Measurements from ENCODE around the gene CD82.

The CD82 gene

DNA sequence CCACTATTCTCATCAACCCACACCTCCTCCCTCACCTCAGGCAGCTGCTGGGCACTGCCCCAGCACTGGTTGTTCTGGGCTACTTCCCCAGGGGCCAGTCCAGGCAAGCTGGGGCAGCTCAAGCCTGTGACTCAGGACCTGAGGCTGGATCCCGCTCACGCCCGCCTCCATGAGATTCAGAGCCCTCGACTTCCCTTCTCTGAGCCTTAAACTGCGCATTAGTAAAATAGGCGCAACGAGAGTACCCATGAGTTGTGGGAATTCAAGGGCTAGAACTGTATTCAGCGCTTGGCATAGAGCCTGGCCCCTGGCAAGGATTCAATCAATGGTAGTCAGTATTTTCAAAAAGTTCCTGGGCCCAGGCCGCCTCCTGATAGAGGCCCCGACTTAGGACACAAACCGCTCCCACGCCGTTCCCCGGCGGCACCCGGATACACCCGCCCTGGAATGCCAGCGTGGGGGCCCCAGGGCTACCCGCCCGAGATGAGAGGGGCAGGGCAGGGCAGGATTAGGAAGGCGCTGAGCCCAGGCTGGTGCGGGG, 723 bp upstream of the CD82 start:
- peak overlapping the region; percentile 85 to 90 for H3K4me3 ChIP-seq (ENCODE audit: low read depth in 1 of 2, low read length in 1 of 2)
- TF ChIP-seq, protein P1, sequence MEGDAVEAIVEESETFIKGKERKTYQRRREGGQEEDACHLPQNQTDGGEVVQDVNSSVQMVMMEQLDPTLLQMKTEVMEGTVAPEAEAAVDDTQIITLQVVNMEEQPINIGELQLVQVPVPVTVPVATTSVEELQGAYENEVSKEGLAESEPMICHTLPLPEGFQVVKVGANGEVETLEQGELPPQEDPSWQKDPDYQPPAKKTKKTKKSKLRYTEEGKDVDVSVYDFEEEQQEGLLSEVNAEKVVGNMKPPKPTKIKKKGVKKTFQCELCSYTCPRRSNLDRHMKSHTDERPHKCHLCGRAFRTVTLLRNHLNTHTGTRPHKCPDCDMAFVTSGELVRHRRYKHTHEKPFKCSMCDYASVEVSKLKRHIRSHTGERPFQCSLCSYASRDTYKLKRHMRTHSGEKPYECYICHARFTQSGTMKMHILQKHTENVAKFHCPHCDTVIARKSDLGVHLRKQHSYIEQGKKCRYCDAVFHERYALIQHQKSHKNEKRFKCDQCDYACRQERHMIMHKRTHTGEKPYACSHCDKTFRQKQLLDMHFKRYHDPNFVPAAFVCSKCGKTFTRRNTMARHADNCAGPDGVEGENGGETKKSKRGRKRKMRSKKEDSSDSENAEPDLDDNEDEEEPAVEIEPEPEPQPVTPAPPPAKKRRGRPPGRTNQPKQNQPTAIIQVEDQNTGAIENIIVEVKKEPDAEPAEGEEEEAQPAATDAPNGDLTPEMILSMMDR (IDR thresholded peaks at IDR 0.05), result no peak
- H3K4me1 ChIP-seq (ENCODE audit: control insufficient read depth in 1 of 2, insufficient read depth in 1 of 2, low read depth in 1 of 2, low read length in 1 of 2), result peaks cover 49 to 53% of the 10 kb centered on the region in 2 experiments
- no peaks in the 10 kb centered on the region for H3K36me3 ChIP-seq
- peak overlapping the region; percentile 99 for H3K27ac ChIP-seq
- H3K27me3 ChIP-seq, result no peaks in the 10 kb centered on the region
- H3K9me3 ChIP-seq, result no peaks in the 10 kb centered on the region

DNA sequence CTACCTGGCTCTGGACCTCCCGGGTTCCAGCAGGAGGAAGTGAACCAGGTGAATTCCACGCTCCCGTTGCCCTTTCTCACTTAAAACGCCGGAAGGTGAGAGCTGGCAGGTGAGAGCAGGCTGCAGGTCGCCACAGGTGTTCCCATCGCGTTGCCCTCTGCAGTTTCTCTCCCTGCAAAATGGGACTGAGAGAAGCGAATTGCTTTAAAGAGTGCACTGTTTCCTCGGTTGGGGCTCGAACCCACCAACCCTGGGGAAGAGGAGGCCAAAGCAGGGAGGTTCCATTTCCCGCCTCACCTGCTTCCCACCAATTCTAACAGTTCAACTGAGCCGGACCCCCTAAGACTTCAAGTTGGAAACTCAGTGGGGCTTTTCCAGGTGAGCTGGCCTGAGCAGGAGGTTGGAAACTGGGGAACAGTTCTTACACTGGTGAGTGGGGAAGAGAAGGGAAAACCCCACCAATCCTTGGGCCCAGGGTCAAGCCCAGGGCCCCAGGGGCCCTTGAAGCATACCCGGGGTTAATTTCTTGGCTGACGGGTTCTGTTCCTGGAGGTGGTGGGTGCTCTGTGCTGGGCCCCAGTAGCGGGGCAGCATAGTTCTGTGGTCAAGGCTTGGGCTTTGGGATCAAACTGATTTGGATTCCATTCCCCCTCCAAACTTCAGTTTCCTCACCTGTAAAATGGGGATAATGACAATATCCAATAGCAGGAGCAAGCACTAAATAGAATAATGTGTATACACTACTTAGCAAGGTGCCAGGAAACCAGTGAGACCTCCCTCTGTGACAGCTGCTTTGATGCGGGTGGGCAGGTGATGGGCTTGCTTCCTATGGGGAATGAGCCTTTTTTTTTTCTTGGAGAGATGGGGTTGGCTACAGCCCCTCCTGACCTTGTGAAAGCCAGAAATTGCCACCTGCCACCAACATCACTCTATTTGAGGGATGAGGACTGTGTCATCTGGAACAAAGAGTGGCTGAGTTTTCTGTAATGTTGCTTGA, 788 bp downstream of the CD82 start:
- TF ChIP-seq, protein P1 (IDR thresholded peaks at IDR 0.05), result no peak
- H3K4me3 ChIP-seq (ENCODE audit: low read depth in 1 of 2, low read length in 1 of 2), result peak overlapping the region; percentile 85 to 90
- H3K27ac ChIP-seq, result peak overlapping the region; percentile 99

GRCh38 chr11:44566952-44567875, 1.8 kb downstream of the CD82 start:
- peak overlapping the region; percentile 85 to 90 for H3K4me3 ChIP-seq (ENCODE audit: low read depth in 1 of 2, low read length in 1 of 2)
- H3K27ac ChIP-seq, result peak overlapping the region; percentile 99
- no peaks in the 10 kb centered on the region for H3K36me3 ChIP-seq
- TF ChIP-seq, protein P1 (IDR thresholded peaks at IDR 0.05), result no peak
- H3K27me3 ChIP-seq, result no peaks in the 10 kb centered on the region
- no peaks in the 10 kb centered on the region for H3K9me3 ChIP-seq
- peaks cover 73 to 78% of the 10 kb centered on the region in 2 experiments for H3K4me1 ChIP-seq (ENCODE audit: control insufficient read depth in 1 of 2, insufficient read depth in 1 of 2, low read depth in 1 of 2, low read length in 1 of 2)

More for the DNA sequence above, 788 bp downstream of the CD82 start:
- Histone ChIP-seq H3K9me3 (no peaks in the 10 kb centered on the region), H3K4me1 (ENCODE audit: control insufficient read depth in 1 of 2, insufficient read depth in 1 of 2, low read depth in 1 of 2, low read length in 1 of 2) (peaks cover 63 to 68% of the 10 kb centered on the region in 2 experiments), H3K36me3 (no peaks in the 10 kb centered on the region), H3K27me3 (no peaks in the 10 kb centered on the region)

DNA sequence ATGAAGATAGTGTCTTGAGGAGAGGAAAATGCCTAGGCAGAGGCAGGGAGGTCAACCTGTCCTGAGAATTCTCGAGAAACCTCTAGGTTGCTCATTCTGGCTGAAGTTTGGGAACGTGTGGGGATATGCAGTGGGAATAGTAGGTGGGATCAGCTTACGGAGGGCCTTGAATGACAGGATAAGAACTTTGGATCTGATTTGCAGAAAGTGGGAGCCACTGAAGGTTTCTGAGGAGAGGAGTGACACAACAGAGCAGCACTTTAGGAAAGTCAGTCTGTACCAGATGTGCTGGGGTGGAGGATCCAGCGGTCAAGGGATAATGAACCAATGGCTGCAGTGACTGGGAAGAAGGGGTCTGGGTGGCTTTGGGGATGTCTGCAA, 2.4 kb downstream of the CD82 start:
- Histone ChIP-seq H3K4me3 (ENCODE audit: low read depth in 1 of 2, low read length in 1 of 2) (peak overlapping the region; percentile 85 to 90), H3K36me3 (peaks cover 4% of the 10 kb centered on the region), H3K4me1 (ENCODE audit: control insufficient read depth in 1 of 2, insufficient read depth in 1 of 2, low read depth in 1 of 2, low read length in 1 of 2) (peaks cover 79 to 83% of the 10 kb centered on the region in 2 experiments), H3K9me3 (no peaks in the 10 kb centered on the region), H3K27ac (peak overlapping the region; percentile 99), H3K27me3 (no peaks in the 10 kb centered on the region)
- TF ChIP-seq, protein P1 (IDR thresholded peaks at IDR 0.05), result no peak

- Histone ChIP-seq H3K27ac (peak overlapping the region; percentile 99), H3K4me3 (ENCODE audit: low read depth in 1 of 2, low read length in 1 of 2) (peak overlapping the region; percentile 85 to 90), H3K4me1 (ENCODE audit: control insufficient read depth in 1 of 2, insufficient read depth in 1 of 2, low read depth in 1 of 2, low read length in 1 of 2) (peaks cover 84 to 87% of the 10 kb centered on the region in 2 experiments), H3K9me3 (no peaks in the 10 kb centered on the region), H3K36me3 (peaks cover 4% of the 10 kb centered on the region), H3K27me3 (no peaks in the 10 kb centered on the region)
- TF ChIP-seq, protein P1 (IDR thresholded peaks at IDR 0.05), result no peak
Measured at GRCh38 chr11:44568331-44568657, 2.8 kb downstream of the CD82 start.
